HG03432 (cell line): Measurements from ENCODE around the gene NEU3.
A peak's percentile ranks its signal among the peaks of the same experiment; 100 is the strongest.
"Not testable (repeated sequence)": the region's sequence is repeated elsewhere in the genome, so short reads cannot be mapped to it uniquely, and the experiment has no call there.

Experiments
- ATAC-seq: cut with Tn5 transposase; IDR thresholded peaks from one replicate; pipeline ENCODE4 v1.9.1; 2021; ENCODE audit warnings: mild to moderate bottlenecking, moderate library complexity; ENCODE audit not compliant: unreplicated experiment

Gene NEU3

GRCh38 chr11:74981888-74982287 lies 6.8 kb upstream of the NEU3 start:
- no peak for ATAC-seq

- no peak for ATAC-seq
Measured at GRCh38 chr11:74984070-74984469, 4.7 kb upstream of the NEU3 start.

- no peak for ATAC-seq
Measured at GRCh38 chr11:74984730-74985129, 4.0 kb upstream of the NEU3 start.

GRCh38 chr11:74989260-74989638 lies 516 bp downstream of the NEU3 start:
- no peak for ATAC-seq

GRCh38 chr11:74990150-74990549 lies 1.4 kb downstream of the NEU3 start:
- not testable (repeated sequence) for ATAC-seq

GRCh38 chr11:74990941-74991340 lies 2.2 kb downstream of the NEU3 start:
- ATAC-seq, result no peak

- ATAC-seq, result peak; percentile 31
Measured at GRCh38 chr11:74992852-74993251, 4.1 kb downstream of the NEU3 start.

- ATAC-seq, result no peak
Measured at GRCh38 chr11:75000975-75001354, 12.2 kb downstream of the NEU3 start.

- ATAC-seq, result no peak
Measured at GRCh38 chr11:75001686-75002085, 13.0 kb downstream of the NEU3 start.

- ATAC-seq, result no peak
Measured at GRCh38 chr11:75002516-75002915, 13.8 kb downstream of the NEU3 start.

- no peak for ATAC-seq
Measured at GRCh38 chr11:75004215-75004614, 15.5 kb downstream of the NEU3 start.

GRCh38 chr11:75011357-75011756 lies 22.6 kb downstream of the NEU3 start:
- ATAC-seq, result no peak

- ATAC-seq, result no peak
Measured at GRCh38 chr11:75011872-75012271, 23.1 kb downstream of the NEU3 start.

GRCh38 chr11:75013051-75013450 lies 24.3 kb downstream of the NEU3 start:
- no peak for ATAC-seq

- ATAC-seq, result no peak
Measured at GRCh38 chr11:75014129-75014528, 25.4 kb downstream of the NEU3 start.

GRCh38 chr11:75019200-75019599 lies 30.5 kb downstream of the NEU3 start:
- not testable (repeated sequence) for ATAC-seq

- ATAC-seq, result not testable (repeated sequence)
Measured at GRCh38 chr11:75020328-75020727, 31.6 kb downstream of the NEU3 start.

GRCh38 chr11:75022296-75022695 lies 33.6 kb downstream of the NEU3 start:
- no peak for ATAC-seq

GRCh38 chr11:75022759-75023396 lies 34.1 kb downstream of the NEU3 start:
- ATAC-seq, result peak; percentile 74

GRCh38 chr11:75023446-75024067 lies 34.8 kb downstream of the NEU3 start:
- no peak for ATAC-seq

GRCh38 chr11:75024068-75024449 lies 35.3 kb downstream of the NEU3 start:
- ATAC-seq, result no peak

GRCh38 chr11:75024764-75025211 lies 36.1 kb downstream of the NEU3 start:
- ATAC-seq, result no peak

- ATAC-seq, result no peak
Measured at GRCh38 chr11:75025561-75025960, 36.8 kb downstream of the NEU3 start.
